Hematopoietic multipotent progenitor cell treated with erythropoietin and hydrocortisone succinate and interleukin-3 and kit ligand, for 8 days (in vitro differentiated cells): ENCODE data around the gene PLEKHO2.
A peak's percentile ranks its signal among the peaks of the same experiment; 100 is the strongest.
"Not testable (repeated sequence)": the region's sequence is repeated elsewhere in the genome, so short reads cannot be mapped to it uniquely, and the experiment has no call there.

ENCODE experiments used
- DNase-seq: peaks from one replicate; pipeline ENCODE4 v3.0.0-alpha.2; 2015

PLEKHO2 gene, protein sequence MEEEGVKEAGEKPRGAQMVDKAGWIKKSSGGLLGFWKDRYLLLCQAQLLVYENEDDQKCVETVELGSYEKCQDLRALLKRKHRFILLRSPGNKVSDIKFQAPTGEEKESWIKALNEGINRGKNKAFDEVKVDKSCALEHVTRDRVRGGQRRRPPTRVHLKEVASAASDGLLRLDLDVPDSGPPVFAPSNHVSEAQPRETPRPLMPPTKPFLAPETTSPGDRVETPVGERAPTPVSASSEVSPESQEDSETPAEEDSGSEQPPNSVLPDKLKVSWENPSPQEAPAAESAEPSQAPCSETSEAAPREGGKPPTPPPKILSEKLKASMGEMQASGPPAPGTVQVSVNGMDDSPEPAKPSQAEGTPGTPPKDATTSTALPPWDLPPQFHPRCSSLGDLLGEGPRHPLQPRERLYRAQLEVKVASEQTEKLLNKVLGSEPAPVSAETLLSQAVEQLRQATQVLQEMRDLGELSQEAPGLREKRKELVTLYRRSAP

DNA sequence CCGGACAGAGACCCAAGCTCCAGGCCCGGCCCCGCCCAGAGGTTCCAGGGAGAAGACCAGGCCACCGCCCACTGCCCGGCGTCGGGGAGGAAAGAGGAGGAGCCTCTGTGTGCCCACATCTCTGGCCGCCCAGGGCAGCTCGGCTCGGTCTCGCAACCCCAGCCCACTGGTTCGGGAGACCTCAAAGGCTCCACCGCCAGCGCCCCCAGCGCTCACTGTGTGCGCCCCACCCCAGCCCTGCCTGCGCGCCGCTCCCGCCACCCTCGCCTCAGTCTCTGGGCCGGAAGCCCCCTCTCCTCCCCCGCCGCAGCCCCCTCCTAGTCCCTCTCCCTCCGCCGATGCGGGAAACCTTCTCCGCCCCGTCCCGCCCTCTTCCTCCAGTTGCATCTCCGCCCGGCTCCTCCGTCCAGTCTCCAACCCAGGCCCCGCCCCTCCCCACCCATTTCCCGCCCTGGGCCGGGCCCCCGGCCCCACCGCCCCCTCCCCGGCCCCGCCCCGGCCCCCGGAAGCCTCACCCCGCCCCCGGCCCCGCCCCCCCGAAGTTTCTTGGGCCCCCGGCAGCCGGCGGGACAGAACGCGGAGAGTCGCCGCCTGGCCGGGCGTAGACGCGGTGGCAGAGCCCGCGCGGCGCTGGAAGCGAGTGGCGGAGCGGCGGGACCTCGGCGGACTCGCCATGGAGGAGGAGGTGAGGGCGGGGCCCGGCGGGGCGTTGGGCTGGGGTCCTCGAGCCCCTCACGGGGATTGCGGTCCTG lies at the start of gene PLEKHO2:
Gene PLEKHO2, plus strand, starts transcription at position 572 of the 752 bp plus-strand sequence. Its CDS starts 102 bp downstream, at position 674.
- DNase-seq: peak; percentile 86

DNA sequence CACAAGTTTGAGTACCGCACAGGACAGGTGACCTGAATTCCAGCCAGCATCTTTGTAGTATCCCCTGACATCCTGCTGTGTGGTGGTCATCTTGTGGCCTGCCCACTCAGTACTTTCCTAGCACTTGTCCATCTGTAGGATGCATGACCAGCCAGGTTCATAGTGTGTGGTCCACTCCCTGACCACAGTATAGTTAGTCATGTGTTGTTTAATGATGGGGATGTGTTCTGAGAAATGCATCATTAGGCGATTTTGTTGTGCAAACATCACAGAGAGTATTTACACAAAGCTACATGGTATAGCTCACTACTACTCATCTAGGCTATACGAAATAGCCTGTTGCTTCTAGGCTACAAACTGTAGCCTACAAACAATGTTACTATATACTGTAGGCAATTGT lies 49.4 kb upstream of the PLEKHO2 start:
- DNase-seq: no peak

DNA sequence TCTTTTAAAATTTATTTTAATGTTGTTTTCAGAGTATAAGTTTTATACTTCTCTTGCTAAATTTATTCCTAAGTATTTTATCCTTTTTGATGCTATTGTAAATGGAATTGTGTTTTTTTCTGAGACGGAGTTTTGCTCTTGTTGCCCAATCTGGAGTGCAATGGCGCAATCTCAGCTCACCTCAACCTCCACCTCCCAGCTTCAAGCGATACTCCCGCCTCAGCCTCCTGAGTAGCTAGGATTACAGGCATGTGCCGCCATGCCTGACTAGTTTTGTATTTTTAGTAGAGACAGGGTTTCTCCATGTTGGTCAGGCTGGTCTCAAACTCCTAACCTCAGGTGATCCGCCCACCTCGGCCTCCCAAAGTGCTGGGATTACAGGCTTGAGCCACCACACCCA lies 46.4 kb upstream of the PLEKHO2 start:
- DNase-seq: not testable (repeated sequence)

DNA sequence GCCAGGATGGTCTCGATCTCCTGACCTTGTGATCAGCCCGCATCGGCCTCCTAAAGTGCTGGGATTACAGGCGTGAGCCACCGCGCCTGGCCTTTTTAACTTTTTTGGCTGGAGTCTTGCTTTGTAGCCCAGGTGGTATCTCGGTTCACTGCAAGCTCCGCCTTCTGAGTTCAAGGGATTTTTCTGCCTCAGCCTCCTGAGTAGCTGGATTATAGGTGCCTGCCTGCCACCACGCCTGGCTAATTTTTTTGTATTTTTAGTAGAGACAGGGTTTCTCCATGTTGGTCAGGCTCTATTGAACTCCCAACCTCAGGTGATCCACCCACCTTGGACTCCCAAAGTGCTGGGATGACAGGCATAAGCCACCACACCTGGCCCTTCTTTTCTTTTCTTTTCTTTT lies 45.8 kb upstream of the PLEKHO2 start:
- not testable (repeated sequence) for DNase-seq

DNA sequence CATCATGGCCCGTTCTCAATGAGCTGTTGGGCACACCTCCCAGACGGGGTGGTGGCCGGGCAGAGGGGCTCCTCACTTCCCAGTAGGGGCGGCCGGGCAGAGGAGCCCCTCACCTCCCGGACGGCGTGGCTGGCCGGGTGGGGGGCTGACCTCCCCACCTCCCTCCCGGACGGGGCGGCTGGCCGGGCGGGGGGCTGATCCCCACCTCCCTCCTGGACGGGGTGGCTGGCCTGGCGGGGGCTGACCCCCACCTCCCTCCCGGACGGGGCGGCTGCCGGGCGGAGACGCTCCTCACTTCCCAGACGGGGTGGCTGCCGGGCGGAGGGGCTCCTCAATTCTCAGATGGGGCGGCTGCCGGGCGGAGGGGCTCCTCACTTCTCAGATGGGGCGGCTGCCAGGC lies 42.8 kb upstream of the PLEKHO2 start:
- not testable (repeated sequence) for DNase-seq

DNA sequence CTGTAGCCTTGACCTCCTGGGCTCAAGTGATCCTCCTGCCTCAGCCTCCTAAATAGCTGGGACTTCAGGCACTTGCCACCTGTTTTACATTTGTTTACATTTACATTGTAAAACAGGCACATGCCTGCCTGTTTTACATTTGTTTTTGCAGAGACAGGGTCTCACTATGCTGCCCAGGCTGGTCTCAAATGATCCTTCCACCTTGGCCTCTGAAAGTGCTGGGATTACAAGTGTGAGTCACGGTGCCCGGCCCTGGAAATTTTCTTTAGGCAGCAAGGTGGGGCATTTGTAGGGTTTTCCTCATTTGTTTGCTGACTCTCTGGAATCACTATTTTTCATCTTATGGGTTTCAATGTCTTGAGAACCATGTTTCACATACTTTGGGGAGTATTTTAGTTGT lies 41.2 kb upstream of the PLEKHO2 start:
- DNase-seq: no peak

DNA sequence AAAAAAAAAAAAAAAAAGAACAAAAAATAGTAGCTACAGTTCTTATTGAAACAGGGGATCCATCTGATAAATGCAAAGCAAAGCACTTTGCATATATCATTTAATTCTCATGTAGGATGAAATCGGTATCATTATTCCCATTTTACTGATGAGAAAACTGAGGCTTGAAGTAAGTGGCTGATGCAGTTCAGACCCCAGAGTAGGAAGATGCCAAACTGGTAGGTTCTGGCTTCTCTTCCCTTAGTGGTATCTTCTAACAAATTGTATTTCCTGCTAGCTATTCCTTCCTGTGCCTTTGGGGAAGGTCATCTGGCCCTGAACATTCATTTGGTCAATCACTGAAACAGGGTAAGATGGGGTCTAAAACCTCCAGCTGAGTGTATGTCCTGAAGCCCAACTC lies 38.2 kb upstream of the PLEKHO2 start:
- DNase-seq: no peak

DNA sequence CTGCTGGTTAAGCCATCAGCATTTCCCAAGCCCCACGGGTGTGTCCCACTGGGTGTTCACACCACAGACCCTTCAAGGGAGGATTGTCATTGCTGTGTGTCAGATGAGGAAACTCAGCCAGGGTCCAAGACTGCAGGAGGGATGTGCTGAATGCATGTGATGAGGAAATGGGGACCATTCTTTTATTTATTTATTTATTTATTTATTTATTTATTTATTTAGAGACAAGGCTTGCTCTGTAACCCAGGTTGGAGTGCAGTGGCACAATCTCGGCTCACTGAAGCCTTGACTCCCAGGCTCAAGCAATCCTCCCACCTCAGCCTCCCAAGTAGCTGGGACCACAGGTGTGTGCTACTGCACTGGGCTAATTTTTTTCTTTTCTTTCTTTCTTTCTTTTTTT lies 37.1 kb upstream of the PLEKHO2 start:
- DNase-seq: no peak

DNA sequence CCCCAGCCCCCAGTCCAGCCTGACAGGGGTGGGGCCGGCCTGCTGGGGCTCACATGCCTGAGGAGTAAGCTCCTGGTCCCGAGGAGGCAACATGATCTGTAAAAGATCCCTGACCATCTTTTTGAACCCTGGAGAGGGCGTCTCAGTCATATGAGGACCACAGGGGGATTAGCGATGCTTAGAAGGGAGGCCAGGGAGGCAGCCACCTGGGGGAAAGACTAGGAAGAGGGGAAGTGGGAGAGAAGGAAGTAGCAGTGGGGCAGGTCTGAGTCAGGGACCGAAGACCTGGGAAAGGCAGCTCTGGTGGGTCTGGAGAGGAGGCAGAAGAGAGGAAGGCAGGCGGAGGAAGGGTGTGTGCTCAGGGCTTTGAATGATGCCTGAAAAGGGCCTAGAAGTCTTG lies 35.2 kb upstream of the PLEKHO2 start:
- DNase-seq: no peak

DNA sequence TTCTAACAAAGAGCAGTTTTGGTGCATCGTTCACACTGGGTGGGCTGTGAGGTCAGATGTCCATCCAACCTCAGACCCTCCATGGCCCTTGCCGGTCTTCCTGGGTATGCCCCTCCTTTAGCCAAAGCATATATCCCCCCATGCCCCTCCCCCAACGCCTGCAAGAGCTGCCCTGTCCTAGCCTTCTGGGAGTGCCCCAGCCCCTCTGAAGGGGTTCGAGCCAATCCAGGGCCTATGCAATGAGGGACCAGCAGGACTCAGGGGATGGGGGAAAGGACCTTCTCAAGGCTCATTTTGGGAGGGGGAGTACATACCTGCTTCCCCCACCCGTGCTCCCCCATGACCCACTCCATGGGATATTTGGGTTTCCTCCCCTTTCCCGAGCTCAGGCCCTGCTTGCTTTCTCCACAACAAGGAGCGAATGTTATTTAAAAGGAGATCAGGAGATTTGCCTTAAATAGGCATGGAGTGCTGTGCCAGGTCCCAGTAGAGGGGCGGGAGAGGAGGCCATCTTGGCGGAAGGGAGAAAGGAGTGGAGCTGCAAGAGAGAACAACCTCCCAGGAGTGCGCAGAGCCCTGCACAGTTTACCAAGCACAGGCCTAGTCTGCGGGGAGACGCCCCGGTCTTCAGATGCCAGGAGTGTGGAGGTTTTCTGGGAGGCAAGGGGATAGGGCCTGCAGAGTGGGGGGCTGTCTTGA lies 34.5 kb upstream of the PLEKHO2 start:
- no peak for DNase-seq

DNA sequence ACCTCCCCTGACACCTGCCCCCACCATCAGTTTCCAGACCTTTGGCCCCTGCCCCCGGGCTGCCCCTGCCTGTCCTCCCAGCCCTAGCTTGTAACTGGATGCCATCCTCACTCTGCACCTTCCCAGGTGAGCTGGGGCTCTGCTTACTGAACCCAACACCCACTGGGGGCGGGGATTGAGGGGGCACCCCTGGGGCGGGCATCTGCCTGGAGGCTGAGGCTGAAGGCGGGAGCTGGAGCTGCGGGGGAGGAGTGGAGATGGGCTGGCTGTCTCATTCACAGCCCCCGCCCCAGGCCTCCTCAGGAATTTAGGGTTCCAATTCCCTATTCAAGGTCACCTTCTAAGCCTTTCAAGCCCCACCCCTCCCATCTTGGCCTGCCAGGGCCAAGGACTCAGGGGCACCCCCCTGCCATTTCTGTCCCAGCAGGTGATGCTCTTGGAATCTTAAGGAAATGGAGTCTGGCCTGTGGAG lies 33.9 kb upstream of the PLEKHO2 start:
- DNase-seq: no peak

DNA sequence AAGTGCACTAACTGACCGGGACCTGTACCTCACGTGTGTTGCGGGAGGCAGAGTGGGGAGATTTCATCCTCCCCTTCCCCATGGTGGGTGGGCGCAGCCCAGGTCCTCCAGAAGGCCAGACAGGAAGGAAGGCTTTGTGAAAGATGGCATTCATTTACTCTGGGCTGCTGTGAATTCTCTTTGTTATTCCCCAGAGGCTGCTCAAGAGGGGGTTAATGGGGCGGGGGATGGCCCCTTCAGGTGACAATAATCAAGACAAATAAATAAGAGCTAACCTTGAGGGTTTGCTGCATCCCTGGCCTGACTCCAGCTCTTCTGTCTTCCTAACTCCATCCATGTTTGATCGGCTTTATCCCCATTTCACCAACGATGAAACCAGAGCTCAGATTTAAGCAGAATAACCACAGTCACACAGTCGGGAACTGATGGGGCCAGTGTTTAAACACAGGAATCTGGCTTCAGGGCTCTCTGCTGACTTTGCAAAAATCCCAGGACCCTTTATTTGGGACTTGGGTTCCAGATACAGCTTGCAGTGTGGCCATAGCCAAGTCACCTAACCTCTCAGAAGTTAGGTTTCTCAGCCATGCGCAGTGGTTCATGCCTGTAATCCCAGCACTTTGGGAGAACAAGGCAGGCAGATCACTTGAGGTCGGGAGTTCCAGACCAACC lies 32.8 kb upstream of the PLEKHO2 start:
- no peak for DNase-seq

DNA sequence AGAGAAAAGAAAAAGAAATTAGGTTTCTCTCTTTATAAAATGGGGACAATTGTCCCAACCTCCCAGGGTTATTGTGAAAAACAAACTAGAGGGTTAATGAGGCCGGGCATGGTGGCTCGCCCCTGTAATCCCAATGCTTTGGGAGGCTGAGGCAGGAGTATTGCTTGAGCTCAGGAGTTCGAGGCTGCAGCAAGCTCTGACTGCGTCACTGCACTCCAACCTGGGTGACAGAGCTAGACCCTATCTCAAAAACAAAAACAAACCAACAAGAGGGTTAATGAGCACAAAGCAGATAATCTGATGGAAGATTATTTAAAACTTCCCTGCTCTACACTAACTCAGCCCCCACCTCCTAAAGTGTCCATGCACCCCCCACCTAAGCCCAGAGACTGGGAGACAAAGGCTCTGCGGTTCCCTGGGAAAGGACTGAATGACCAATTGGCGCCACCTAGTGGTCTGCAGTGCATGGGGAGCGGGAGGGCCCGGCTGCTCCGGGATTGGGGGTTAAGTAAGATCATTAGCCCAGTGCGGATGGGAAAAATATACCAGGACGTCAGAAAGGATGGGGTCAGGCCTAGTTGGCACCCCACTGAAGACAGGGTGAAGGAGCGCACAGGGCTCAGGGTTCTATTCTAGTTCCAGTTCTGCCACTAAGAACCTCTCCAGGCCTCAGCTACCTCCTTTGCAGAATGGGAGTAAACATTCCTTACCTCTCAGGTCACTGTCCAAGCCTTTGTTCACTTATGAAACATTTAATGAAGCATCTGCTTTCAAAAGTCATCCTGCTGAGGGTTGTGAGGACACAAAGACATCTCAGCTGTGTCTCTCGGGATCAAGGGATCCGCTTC lies 31.8 kb upstream of the PLEKHO2 start:
- peak; percentile 75 for DNase-seq

DNA sequence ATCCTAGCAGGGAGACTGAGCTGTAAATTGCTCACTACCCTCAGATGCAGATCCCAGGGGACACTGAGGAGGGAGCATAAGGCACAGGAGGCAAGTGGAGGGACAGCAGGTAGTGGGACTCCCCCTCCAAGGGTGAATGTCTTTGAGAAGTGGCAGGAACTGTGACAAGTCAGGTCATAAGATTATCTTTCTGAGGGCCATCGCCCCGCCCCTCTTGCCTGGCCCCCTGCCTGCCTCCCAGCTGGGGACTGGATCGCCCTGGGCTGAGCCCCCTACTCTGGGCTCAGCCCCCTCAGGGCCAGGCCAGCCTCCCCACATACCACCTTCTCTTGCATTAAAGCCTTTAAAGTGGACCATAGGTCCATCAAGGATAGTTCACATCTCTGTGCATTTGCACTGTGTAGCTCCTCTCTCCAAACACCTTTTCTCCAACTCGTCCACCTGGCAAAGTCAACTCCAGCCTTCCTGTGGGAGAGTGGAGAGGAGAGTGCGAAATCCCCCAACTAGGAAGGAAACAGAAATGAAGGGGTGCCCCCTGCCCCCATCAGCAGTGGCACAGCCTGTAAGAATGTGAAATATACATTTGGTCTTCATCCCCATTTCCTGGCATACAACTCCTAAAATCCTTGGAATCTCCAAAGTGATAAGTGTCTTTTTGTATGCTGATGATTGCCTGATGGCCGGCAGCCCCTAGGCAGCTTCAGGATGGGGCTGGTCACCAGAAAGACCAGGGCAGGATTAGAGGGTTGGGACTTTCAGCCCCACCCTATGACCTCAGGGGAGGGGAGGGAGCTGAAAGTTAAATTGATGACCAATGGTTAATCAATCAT lies 31.0 kb upstream of the PLEKHO2 start:
- DNase-seq: no peak

DNA sequence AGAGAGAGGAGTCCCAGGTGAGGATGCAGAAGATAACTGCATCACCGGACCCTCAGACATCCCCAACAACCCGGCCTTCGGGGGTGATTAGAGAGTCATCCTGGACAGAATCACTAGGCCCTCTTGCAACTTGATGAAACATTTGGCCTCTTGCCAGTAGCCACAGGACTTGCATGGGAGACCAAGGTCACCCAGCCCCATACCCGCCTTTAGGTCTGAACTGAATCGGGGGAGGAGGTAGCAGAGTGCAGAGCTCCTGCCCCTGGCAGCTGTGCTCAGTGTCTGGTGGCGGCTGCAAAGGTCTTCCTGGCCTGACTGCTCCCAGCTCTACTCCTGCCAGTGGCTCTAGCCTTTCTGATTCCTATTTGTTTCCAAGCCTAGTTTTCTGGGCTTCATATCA lies 28.6 kb upstream of the PLEKHO2 start:
- peak; percentile 81 for DNase-seq

DNA sequence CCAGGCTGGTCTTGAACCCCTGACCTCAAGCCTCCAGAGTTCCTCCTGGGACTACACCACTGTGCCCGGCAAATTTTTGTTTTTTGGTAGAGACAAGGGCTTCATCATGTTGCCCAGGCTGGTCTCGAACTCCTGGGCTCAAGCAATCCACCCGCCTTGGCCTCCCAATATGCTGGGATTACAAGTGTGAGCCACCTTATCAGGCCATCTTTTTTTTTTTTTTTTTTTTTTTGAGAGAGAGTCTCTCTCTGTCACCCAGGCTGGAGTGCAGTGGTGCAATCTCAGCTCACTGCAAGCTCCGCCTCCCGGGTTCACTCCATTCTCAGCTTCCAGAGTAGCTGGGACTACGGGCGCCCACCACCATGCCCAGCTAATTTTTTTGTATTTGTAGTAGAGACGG lies 27.4 kb upstream of the PLEKHO2 start:
- not testable (repeated sequence) for DNase-seq

DNA sequence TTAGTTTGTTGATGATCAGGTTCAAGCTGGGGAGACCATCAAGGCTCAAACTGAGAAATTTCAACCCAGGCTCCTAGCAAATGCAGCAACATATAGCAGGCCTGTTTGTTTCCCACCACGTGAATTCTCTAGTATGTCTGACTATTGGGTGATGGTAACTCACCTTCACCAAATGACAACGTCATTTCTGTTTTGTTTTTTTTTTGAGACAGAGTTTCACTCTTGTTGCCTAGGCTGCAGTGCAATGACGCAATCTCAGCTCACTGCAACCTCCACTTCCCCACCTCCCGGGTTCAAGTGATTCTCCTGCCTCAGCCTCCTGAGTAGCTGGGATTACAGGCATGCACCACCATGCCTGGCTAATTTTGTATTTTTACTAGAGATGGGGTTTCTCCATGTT lies 26.8 kb upstream of the PLEKHO2 start:
- DNase-seq: not testable (repeated sequence)

DNA sequence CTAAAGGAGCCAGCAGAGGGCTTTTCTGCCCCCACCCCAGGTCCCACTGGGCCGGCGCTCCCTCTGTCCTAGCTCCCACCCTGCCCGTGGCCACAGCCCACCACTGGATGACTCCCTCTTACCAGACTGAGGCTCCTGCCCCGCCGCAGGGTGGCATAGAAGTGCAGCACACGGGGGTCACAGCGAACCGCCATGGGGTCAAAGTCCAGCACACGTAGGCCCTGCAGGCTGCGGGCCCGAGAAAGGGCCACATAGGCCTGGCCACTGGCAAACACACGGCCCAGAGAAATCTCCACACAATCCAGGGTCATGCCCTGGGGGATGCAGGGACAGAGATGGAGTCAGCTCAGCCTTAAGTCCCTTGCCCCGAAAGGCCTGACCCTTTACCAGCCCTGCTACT lies 25.3 kb upstream of the PLEKHO2 start:
- DNase-seq: no peak

DNA sequence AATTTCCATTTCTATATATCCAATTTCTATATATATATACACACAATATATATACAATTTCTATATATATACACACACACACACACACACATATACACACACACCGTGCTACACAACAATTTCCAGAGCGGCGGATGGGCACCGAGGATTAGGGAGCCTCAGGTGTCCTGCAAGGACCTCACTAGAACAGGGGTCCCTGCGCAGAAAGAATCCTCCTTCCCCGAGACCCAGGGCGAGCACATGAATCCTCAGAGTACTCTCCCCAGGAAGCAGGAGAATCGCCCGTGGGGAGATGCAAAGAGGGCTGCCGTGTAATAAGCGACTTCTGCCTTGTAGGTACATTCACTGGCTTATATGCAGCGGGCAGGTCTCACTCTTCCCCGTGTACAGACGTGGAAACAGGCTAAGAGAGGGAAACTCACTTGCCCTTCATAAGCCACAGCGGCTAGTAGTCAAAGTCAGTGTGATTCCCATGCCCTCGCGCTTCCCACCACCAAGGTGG lies 16.7 kb upstream of the PLEKHO2 start:
- DNase-seq: peak; percentile 38

DNA sequence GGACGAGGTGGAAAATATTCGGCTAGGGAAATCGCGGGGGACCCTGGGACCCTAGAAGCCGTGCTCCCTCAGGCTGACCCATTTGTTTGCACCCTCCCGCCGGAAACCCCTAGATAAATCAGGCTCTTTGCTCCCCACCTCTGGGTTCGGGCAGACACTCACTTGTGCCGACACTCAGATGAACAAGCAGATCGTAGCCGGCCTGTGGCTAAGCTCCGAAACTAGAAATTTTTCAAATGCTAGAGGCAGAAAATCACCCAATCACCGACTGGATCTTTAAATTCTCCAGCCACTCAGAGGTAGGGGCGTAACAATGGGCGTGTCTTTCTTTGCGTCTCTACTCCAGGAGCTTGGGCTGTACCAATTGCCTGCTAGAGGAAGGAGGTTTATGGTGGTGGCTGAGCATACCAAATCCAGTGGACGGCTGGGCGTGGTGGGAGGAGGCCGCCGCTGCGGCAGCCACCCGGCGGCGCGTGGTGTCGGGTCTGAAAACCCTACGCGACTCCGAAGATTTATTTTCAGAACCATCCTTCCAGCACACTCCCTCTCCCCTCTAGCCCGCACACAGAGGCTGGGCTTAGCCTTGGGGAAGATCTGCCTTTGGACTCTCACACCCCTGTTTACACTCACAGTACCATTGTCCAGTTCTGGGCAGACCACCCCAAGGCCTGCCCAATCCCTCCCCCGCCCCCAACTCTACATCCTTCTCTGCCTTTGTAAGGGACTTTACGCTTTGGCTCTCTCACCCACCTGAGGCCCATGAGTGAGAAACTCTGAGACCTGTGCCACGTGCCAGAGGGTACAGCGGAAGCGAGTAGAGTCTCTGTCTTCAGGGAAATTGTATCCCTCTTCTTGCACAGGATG lies 16.1 kb upstream of the PLEKHO2 start, which contains the start of gene PIF1:
Gene PIF1, minus strand, starts transcription at position 217 of the 864 bp plus-strand sequence. CDS start 1,312 bp downstream, outside the sequence.
- DNase-seq: peak; percentile 99
